Measurements from ENCODE around the gene LPCAT1. TPM values are rescaled to one million over a fixed set of nuclear protein-coding genes. Genes with fewer than 3 reads are reported as not detected.

Gene LPCAT1
- total and polyA plus RNA-seq, 2 donors (not counting 3 experiments of a cell fraction or from before 2014, with no cell fraction given) = 28.9 to 57.2 TPM

GRCh38 chr5:1449081-1449630, 74.6 kb downstream of the LPCAT1 start:
- Histone ChIP-seq H3K27me3 (ENCODE audit: control insufficient read depth in 2 of 2, insufficient read depth in 2 of 2, low read length in 2 of 2) (peaks cover 31 to 37% of the 10 kb centered on the region in 2 experiments), H4K20me1 (replicated peaks; ENCODE audit: control insufficient read depth, extremely low read depth, insufficient read depth, low read length) (no peaks in the 10 kb centered on the region), H3K4me1 (ENCODE audit: control insufficient read depth, extremely low read depth, insufficient read depth, low read length) (no peaks in the 10 kb centered on the region)

More at GRCh38 chr5:1449081-1449630, 74.6 kb downstream of the LPCAT1 start:
- Histone ChIP-seq H3K9ac (replicated peaks; ENCODE audit: extremely low read depth, insufficient read depth, low read length) (no peak overlapping the region), H3K36me3 (ENCODE audit: control insufficient read depth in 2 of 2, extremely low read depth in 1 of 2, insufficient read depth in 2 of 2, low read length in 2 of 2) (no peaks in the 10 kb centered on the region), H3K4me3 (replicated peaks in 1 of 3; ENCODE audit: insufficient read depth in 1 of 3, low read depth in 1 of 3, low read length in 3 of 3) (no peak overlapping the region), H3K4me2 (ENCODE audit: insufficient read depth, low read length) (no peak overlapping the region), H3K9me1 (replicated peaks; ENCODE audit: control insufficient read depth, extremely low read depth, insufficient read depth, low read length) (no peaks in the 10 kb centered on the region), H2AFZ (ENCODE audit: low read depth, low read length) (no peak overlapping the region), H3K27ac (ENCODE audit: insufficient read depth, low read depth, low read length) (no peak overlapping the region), H3K9me3 (replicated peaks; ENCODE audit: control insufficient read depth, insufficient read depth, low read length) (no peaks in the 10 kb centered on the region), H3K79me2 (ENCODE audit: control insufficient read depth, insufficient read depth, low read length) (no peaks in the 10 kb centered on the region)
- dilution Hi-C loops (cut with MboI; ENCODE audit: extremely low pct_ligation_motif_present, low sequenced_read_pairs) = no loop called here
- intact Hi-C loops (cut with micrococcal nuclease) = no loop called here
- DNase-seq (ENCODE audit: low read depth, low spot score) (no peak), FAIRE-seq (no peak)
- POLR2A ChIA-PET = no interaction called here
- TF ChIP-seq MAX (IDR thresholded peaks at IDR 0.05; ENCODE audit: insufficient read depth, insufficient read length) = no peak
- no peak for TF ChIP-seq CTCF (IDR thresholded peaks at IDR 0.05; ENCODE audit: extremely low read depth in 1 of 2, insufficient read depth in 1 of 2, low read depth in 1 of 2, low read length in 2 of 2)
- no peak for TF ChIP-seq GATA2 (IDR thresholded peaks at IDR 0.05; ENCODE audit: insufficient read depth, insufficient read length, low read depth, low read length)
- CTCF ChIA-PET = no interaction called here
- BruUV-seq (replicated peaks) = no TSS peak
